KG1 (cell line): ENCODE data around the gene CHST13.

Source experiments
- DNase-seq: peaks from one replicate; lab custom pipeline; 2025; lab: John Stamatoyannopoulos, UW

Gene CHST13

GRCh38 chr3:126542340-126543241, 18.6 kb downstream of the CHST13 start:
- DNase-seq: no peak

DNA sequence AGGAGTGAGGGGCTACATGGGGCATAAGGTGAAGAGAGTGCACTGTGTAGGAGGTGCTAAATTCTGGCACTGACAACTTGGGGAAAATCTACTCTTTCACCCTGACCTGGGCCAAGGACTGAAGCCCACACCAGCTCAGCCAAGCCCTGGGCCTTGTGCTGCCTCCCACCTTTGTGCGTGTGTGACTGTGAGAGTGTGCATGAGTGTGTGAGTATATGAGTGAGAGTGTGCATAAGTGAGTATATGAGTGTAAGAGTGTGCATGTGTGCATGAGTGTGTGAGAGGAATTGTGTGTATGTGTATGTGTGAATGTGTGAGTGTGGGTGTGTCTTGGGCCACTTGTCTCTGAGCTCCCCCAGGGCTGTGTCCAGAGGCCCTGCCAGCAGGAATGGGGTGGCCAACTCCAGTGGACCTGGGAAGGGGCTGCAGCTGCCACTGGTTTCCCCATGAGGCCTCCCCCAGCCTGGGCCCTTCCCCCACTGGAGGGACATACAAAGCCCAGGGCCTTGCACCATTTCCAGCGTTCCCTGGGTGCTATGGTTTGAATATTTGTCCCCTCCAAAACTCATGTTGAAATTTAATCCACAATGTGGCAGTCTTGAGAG, 19.6 kb downstream of the CHST13 start:
- no peak for DNase-seq

GRCh38 chr3:126544596-126545281, 20.8 kb downstream of the CHST13 start:
- DNase-seq: no peak

GRCh38 chr3:126545544-126545943, 21.6 kb downstream of the CHST13 start:
- no peak for DNase-seq

DNA sequence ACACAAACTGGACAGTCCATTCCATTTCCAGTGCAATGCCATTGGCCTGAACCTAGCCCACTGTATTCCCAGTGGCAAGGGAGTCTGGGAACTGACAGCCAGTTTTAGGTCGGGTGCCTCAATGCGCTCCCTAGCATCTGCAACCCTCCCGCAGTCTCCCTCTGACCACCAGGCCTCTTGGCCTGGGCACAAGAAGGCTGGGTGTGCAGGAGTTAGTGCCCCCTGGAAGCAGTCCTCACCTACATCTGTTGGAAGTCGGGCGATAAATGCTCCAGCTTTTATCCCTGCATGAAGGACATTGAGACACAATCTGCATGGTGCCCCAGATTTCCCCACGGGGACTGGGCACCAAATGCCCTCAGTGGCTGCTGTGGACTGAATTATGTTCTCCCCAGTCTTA, 22.1 kb downstream of the CHST13 start:
- DNase-seq: no peak

DNA sequence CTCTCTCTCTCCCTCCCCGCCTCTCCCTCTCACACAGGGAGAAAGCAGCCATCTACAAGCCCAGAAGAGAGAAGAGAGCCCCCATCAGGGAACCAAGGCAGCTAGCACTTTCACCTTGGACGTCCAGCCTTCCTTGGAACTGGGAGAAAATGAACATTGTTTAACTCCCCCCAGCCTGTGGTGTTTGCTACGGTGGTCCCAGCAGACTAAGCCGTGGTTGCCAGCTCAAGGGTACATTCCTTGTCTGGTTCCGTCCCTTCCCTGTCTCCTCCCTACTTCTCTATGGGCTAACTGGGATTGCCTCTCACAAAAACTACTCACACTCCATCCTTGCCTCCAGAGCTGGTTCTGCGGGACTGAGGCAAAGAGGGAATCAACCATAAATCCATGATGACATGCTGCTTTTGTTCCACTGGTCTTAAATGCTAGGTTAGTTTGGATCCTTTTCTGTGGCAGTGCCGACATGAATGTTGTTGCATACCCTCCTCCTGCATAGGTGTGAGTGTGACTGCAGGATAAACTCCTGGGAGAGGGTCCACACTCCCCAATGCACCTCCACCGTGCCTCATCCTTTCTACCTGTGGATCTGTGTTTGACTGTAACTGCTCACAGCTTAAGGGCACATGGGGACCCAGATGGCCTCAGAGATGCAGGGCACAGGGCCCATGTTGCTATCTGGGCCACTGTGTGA, 22.7 kb downstream of the CHST13 start:
- DNase-seq: no peak

- no peak for DNase-seq
Observed at GRCh38 chr3:126547721-126548120, 23.8 kb downstream of the CHST13 start.

- no peak for DNase-seq
Observed at GRCh38 chr3:126548556-126549466, 24.9 kb downstream of the CHST13 start.

DNA sequence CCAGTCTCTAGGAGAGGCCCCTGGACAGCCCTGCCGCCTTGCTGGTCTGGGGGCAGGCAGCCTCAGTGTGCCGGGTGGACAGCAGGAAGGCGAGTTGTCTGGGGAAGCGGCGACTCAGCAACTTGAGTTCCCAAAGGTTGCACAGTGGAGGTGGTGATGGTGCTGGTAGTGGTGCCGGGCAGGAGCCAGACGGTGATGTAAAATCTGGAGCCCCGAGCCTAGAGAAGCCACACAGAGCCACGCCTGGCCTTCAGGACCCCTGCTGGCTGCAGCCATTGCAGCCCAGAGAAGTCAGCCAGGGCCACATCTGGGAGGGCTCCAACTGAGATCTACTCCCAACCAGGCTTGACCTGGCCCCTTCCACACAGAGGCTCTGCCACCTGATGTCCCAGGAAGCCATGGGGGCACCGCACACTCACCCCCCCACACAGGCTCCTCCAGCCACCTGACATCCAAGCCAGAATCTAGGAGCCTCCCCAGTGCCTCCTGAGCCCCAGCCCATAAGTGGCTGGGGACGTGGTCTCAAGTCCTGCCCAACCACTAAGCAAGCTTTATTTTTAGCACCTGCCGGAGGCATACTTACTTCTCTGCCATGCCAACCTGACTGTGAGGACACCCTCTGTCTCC, 26.0 kb downstream of the CHST13 start:
- DNase-seq: no peak

DNA sequence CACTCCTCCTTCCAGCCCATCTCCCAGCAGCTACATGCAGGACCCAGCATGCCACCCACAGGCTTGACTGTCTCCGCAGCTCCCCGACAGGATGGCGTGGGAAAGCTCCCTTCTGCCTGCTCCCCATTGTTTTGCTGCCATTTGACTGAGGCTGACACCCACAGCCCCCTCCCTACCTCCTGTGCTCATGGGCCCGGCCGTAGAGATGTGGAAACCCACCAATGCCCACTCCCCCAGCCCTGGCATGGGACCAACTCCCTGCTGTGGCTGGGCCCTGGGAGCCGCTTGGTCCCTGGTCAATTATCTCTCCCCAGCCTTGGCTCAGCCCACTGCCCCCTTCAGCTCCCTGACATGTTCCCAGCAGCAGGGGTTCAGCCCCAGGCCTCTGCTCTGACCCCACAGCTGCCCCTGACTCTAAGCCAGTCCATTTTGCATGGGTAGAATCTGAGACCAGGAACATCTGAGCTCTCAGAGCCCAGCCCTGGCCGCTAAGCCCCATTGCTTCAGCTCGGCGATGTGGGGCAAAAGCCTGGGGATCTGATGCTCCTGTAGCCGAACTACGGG, 26.6 kb downstream of the CHST13 start:
- DNase-seq: no peak

- DNase-seq: no peak
Observed at GRCh38 chr3:126551121-126551838, 27.3 kb downstream of the CHST13 start.

DNA sequence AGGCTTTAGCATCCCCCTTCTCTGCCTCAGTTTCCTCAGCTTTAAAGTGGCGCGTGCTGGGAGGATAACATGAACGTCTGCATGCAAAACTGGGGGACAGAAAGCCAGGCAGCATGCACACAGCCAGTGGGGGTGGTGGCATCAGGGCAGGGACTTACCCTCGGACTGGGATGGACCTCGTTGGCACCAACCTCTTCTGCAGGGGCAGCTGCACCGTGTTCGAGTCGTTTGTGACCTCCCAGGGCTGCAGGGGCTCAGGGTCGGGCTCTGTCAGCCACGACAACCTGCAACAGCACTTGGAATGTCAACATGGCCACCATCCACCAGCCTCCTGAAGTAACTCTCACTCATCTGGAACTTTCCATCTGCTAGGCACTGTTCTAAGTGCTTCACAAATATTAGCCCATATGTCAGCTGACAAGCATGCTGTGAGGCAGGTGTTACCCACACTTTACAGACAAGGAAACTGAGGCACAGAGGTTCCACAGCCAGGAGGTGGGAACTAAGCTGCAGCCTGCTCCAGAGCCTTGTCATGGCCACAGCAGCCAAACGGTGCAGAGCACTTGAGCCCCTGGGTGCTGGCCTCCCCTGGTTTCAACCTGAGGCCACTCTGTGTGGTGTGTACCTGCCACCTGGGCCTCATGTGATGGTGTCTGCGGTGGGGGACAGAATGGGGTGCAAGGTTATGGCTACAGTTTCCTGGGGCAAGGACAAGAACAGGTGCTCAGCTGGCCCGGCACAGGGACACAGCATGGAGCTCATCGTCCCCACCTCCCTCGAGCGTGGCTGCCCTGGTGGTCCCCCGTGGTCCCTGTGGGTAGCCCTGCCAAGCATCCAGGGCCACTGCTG, 28.1 kb downstream of the CHST13 start:
- DNase-seq: no peak

GRCh38 chr3:126552688-126553283, 28.8 kb downstream of the CHST13 start:
- DNase-seq: no peak

DNA sequence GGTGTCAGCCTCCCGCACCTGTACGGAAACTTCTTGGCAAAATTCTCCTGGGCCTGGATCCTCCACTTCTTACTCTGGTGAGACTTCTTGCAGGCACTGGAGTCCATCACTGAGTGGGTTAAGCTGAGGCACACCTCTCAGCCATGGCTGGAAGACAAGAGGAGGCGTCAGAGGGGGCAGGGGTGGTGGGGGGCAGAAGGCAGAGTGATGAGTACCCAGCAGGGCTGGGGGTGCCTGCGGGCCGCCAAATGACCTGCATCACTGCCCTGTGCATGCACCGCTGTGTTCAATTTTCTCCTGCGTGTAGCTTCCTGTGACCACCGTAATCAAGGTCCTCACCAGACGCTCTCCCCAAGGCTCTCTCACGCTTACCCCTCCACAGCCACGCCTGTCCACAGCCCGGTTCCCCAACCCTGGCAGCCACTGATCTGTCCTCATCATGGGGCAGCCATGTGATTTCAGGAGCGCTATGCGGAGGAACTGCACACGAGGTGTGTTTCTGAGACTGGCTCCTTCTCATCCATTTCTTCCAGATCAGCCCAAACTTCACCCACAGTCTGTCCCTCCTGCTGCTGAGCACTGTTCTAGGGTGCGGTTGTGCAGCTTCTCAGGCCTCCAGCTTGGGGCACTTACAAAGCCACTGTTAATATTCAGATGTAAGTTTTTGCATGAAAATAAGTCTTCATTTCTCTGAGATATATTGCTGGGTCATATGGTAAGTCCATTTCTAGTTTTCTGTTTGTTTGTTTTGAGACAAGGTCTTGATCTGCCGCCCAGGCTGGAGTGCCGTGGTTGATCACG, 29.5 kb downstream of the CHST13 start:
- no peak for DNase-seq

DNA sequence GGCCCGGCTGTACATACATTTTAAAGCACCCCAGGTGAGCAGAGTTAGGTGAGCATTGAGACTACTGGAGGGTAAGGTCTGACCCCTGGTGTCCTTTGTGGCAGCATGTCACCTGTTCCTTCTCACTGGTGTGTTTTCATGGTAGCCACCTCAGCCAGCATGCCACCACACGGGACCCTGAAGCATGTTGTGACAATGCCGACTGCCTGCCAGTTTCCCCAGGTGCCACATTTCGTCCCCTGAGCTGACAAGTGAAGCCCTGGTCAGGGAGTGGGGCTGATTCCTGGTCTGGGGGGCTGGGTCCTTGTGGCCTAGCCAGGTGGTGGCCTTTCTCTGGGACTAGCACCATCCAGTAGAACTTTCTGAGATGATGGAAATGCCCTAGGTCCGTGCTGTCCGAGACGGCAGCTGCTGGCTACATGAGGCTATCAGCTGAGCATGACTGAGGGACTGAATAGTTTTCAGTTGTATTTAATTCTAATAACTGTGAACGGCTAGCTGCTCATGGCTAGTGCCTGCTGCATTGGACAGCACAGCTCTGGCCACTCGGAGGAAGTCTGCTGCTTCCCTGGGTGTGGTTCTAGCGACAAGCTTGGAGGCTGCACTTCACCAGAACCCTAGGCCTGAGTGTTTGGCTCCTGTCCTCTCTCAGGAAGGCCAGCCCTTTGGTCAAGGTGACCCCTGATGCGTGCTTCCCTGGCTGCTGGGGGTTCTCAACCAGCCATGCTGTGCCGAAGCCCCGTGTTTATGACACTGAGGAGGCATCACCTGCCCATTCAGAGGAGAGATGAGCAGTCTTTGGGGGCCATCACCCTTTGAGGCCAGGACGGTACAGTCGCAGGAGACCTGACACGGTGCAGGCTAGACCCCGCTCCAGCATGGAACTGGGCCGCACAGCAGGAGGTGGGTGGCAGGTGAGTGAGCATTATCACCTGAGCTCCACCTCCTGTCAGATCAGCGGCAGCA, 30.9 kb downstream of the CHST13 start:
- DNase-seq: no peak
